Neural progenitor cell (in vitro differentiated cells): ENCODE measurements around the gene WAC.

Experiments
- CTCF ChIP-seq: fragments of 200-600 bp; sonication (generic); IDR thresholded peaks from 2 replicates; pipeline ENCODE4 v1.5.1; 2017; ENCODE audit warnings: antibody characterized with exemption, mild to moderate bottlenecking
- EZH2 ChIP-seq: fragments of 200-600 bp; sonication (generic); IDR thresholded peaks from 2 replicates; pipeline ENCODE4 v1.6.1; 2017; ENCODE audit warnings: antibody characterized with exemption, mild to moderate bottlenecking, moderate library complexity
- EZH2phosphoT487 ChIP-seq: fragments of 200-600 bp; sonication (generic); IDR thresholded peaks from 2 replicates; pipeline ENCODE4 v1.6.1; 2017; ENCODE audit warnings: antibody characterized with exemption

DNA sequence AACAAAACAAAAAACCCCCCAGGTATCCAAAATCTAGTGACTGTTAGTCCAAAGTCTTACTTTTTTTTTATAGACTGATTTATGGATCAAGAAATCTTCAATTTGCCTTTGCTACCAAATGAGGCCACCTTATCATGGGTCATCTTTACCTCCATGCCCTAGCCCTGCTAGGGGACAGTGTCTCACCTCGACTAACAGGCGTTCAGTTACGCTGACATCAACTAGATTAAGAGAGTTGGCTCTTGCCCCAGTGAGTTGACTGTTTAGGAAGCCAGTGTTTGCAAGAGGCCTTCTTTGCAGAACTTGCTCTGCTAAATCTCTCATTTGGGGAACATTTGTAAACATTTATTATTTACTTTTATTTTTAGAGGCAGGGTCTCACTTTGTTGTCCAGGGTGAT, 36.9 kb upstream of the WAC start:
- TF ChIP-seq EZH2phosphoT487 (no peak), EZH2 (no peak), CTCF (no peak)
